Measurements from ENCODE around the gene DPM3. TPM values are rescaled to one million over a fixed set of nuclear protein-coding genes. Genes with fewer than 3 reads are reported as not detected.

Gene DPM3
- total RNA-seq, 4 donors from 2014 or later: 54.5 to 176 (median 80.6) TPM

- TF ChIP-seq POLR2A (IDR thresholded peaks at IDR 0.05; ENCODE audit: low read depth) (no peak), EP300 (IDR thresholded peaks at IDR 0.05) (no peak), CTCF (IDR thresholded peaks at IDR 0.05) (no peak), POLR2AphosphoS5 (IDR thresholded peaks at IDR 0.05) (no peak)
- Histone ChIP-seq H3K4me1 (peaks cover 0 to 8% (median 0%) of the 10 kb centered on the region in 4 donors), H3K4me3 (no peak overlapping the region), H3K9me3 (no peaks in the 10 kb centered on the region), H3K36me3 (peaks cover 0 to 7% (median 2%) of the 10 kb centered on the region in 4 donors), H3K27ac (replicated peaks in 1 of 4) (no peak overlapping the region), H3K27me3 (no peaks in the 10 kb centered on the region)
- WGBS: 89% methylated on average over 16 of the region's 20 CpGs
- DNase-seq (ENCODE audit: extremely low spot score): no peak
- intact Hi-C loops (cut with DNase I): no loop called here
Measured at GRCh38 chr1:155183775-155184221, 43.5 kb upstream of the DPM3 start.

GRCh38 chr1:155182052-155182550, 41.8 kb upstream of the DPM3 start:
- intact Hi-C loops (cut with DNase I): no loop called here
- Histone ChIP-seq H3K4me1 (peaks cover 2 to 8% (median 4%) of the 10 kb centered on the region in 4 donors), H3K27ac (replicated peaks in 1 of 4) (no peak overlapping the region), H3K36me3 (peaks cover 0 to 7% (median 2%) of the 10 kb centered on the region in 4 donors), H3K27me3 (no peaks in the 10 kb centered on the region), H3K4me3 (no peak overlapping the region), H3K9me3 (no peaks in the 10 kb centered on the region)
- no peak for TF ChIP-seq POLR2AphosphoS5 (IDR thresholded peaks at IDR 0.05)
- TF ChIP-seq EP300 (IDR thresholded peaks at IDR 0.05): no peak
- no peak for TF ChIP-seq POLR2A (IDR thresholded peaks at IDR 0.05; ENCODE audit: low read depth)
- no peak for TF ChIP-seq CTCF (IDR thresholded peaks at IDR 0.05)
- 90% methylated on average over 7 of the region's 7 CpGs for WGBS
- no peak for DNase-seq (ENCODE audit: extremely low spot score)

GRCh38 chr1:155181371-155182051, 41.2 kb upstream of the DPM3 start:
- no peak overlapping the region for H3K27ac ChIP-seq (replicated peaks in 1 of 4)
- H3K36me3 ChIP-seq: peaks cover 0 to 7% (median 2%) of the 10 kb centered on the region in 4 donors
- H3K4me3 ChIP-seq: no peak overlapping the region
- H3K27me3 ChIP-seq: no peaks in the 10 kb centered on the region
- H3K9me3 ChIP-seq: no peaks in the 10 kb centered on the region
- no peak for DNase-seq (ENCODE audit: extremely low spot score)
- intact Hi-C loops (cut with DNase I): no loop called here
- no peak for TF ChIP-seq POLR2A (IDR thresholded peaks at IDR 0.05; ENCODE audit: low read depth)
- no peak for TF ChIP-seq EP300 (IDR thresholded peaks at IDR 0.05)
- TF ChIP-seq CTCF (IDR thresholded peaks at IDR 0.05): no peak
- no peak for TF ChIP-seq POLR2AphosphoS5 (IDR thresholded peaks at IDR 0.05)
- WGBS: 93% methylated on average over 12 of the region's 18 CpGs
- H3K4me1 ChIP-seq: peaks cover 8 to 13% (median 9%) of the 10 kb centered on the region in 4 donors

- 95% methylated on average over 30 of the region's 31 CpGs for WGBS
- Histone ChIP-seq H3K27ac (replicated peaks in 1 of 4) (no peak overlapping the region), H3K27me3 (peaks cover 0 to 15% (median 6%) of the 10 kb centered on the region in 4 donors), H3K36me3 (peaks cover 0 to 4% (median 2%) of the 10 kb centered on the region in 4 donors), H3K9me3 (no peaks in the 10 kb centered on the region), H3K4me3 (no peak overlapping the region), H3K4me1 (peaks cover 7 to 22% (median 16%) of the 10 kb centered on the region in 4 donors)
- no peak for TF ChIP-seq EP300 (IDR thresholded peaks at IDR 0.05)
- TF ChIP-seq POLR2AphosphoS5 (IDR thresholded peaks at IDR 0.05): no peak
- no peak for TF ChIP-seq POLR2A (IDR thresholded peaks at IDR 0.05; ENCODE audit: low read depth)
- TF ChIP-seq CTCF (IDR thresholded peaks at IDR 0.05): no peak
- intact Hi-C loops (cut with DNase I): loop anchor here (5.0 kb wide), 1 partner anchor 413 kb away; no protein-coding TSS in a partner anchor
- no peak for DNase-seq (ENCODE audit: extremely low spot score)
Measured at GRCh38 chr1:155179112-155180031, 39.0 kb upstream of the DPM3 start.

All from esophagus muscularis mucosa (tissue), 4 donors.